Loucy (cell line): ENCODE measurements around the gene OSGIN1.

Experiments used
- EZH2phosphoT487 ChIP-seq: fragments of 200-600 bp; IDR thresholded peaks from 2 replicates; pipeline ENCODE4 v1.6.1; 2018; ENCODE audit warnings: antibody characterized with exemption, mild to moderate bottlenecking, moderate library complexity, borderline replicate concordance
- TF ChIP-seq, protein P1 (sequence below): fragments of 200-600 bp; sonication (generic); conservative IDR thresholded peaks from 2 replicates; pipeline ENCODE4 v1.5.1; 2014; ENCODE audit warnings: mild to moderate bottlenecking, antibody characterized with exemption, low read length

DNA sequence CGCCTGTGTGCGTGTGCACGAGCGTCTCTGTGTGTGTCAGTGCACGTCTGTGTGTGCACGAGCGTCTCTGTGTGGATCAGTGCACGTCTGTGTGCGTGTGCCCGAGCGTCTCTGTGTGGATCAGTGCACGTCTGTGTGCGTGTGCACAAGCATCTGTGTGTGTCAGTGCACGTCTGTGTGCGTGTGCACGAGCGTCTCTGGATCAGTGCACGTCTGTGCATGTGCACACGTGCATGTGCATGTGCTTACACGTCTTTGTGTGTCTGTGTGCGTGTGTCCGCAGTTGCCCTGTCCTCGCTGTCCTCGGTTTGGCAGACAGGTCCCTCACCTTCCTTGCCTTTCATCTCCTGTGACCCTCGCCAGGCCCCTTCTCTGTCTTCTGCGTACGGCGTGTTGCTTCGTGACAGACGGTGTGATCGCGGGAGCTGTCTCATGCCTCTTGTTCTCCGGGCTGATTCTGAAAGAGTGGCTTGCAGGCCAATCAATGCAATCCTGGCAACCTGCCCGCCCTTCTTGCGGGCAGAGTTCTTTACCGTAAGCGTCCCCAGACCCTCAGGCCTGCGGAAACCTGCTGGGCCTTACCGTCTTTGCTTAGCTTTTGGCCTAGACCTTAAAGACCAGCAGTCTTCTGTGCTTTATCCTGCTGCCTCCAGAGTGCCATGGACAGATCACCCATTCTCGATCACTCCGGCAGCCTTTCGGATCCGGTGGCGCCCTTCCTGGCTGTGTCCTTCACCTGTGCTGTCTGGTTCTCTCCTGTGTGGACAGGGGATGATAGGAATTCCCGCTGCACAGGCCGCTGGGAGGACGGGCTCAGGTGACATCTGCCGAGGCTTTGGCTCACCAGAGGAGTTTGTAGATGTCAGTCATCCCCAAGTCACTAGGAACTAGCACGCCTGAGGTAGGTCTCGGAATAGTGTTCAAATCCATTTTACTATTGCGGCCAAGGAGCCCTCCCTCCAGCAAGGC lies 35.6 kb upstream of the OSGIN1 start:
- TF ChIP-seq, protein P1, sequence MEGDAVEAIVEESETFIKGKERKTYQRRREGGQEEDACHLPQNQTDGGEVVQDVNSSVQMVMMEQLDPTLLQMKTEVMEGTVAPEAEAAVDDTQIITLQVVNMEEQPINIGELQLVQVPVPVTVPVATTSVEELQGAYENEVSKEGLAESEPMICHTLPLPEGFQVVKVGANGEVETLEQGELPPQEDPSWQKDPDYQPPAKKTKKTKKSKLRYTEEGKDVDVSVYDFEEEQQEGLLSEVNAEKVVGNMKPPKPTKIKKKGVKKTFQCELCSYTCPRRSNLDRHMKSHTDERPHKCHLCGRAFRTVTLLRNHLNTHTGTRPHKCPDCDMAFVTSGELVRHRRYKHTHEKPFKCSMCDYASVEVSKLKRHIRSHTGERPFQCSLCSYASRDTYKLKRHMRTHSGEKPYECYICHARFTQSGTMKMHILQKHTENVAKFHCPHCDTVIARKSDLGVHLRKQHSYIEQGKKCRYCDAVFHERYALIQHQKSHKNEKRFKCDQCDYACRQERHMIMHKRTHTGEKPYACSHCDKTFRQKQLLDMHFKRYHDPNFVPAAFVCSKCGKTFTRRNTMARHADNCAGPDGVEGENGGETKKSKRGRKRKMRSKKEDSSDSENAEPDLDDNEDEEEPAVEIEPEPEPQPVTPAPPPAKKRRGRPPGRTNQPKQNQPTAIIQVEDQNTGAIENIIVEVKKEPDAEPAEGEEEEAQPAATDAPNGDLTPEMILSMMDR = no peak
- no peak for TF ChIP-seq EZH2phosphoT487
